Measurements from ENCODE around the gene SLC25A53.

SLC25A53 gene

GRCh38 chrX:104156630-104157529, at the start of gene SLC25A53:
TSS of gene SLC25A53 (minus strand) at chrX:104157009. CDS start at chrX:104105257, 51,752 bp downstream.
- DNase-seq (ENCODE audit: low read depth in 2 of 2) = peak; percentile 52 to 56

GRCh38 chrX:104205548-104205947, 48.7 kb upstream of the SLC25A53 start:
- no peak for DNase-seq (ENCODE audit: low read depth in 2 of 2)

GRCh38 chrX:104195489-104196084, 38.8 kb upstream of the SLC25A53 start:
- DNase-seq (ENCODE audit: low read depth in 2 of 2) = no peak

- DNase-seq (ENCODE audit: low read depth in 2 of 2) = no peak
Measured at GRCh38 chrX:104195013-104195412, 38.2 kb upstream of the SLC25A53 start.

GRCh38 chrX:104193485-104193884, 36.7 kb upstream of the SLC25A53 start:
- no peak for DNase-seq (ENCODE audit: low read depth in 2 of 2)

- DNase-seq (ENCODE audit: low read depth in 2 of 2) = no peak
Measured at GRCh38 chrX:104189837-104190236, 33.0 kb upstream of the SLC25A53 start.

- no peak for DNase-seq (ENCODE audit: low read depth in 2 of 2)
Measured at GRCh38 chrX:104187931-104188330, 31.1 kb upstream of the SLC25A53 start.

GRCh38 chrX:104183685-104184084, 26.9 kb upstream of the SLC25A53 start:
- DNase-seq (ENCODE audit: low read depth in 2 of 2) = no peak

- DNase-seq (ENCODE audit: low read depth in 2 of 2) = no peak
Measured at GRCh38 chrX:104173841-104174240, 17.0 kb upstream of the SLC25A53 start.

- DNase-seq (ENCODE audit: low read depth in 2 of 2) = no peak
Measured at GRCh38 chrX:104172788-104173187, 16.0 kb upstream of the SLC25A53 start.

GRCh38 chrX:104172121-104172520, 15.3 kb upstream of the SLC25A53 start:
- DNase-seq (ENCODE audit: low read depth in 2 of 2) = no peak

GRCh38 chrX:104168127-104168526, 11.3 kb upstream of the SLC25A53 start:
- DNase-seq (ENCODE audit: low read depth in 2 of 2) = no peak

GRCh38 chrX:104166735-104167436, 10.1 kb upstream of the SLC25A53 start:
- DNase-seq (ENCODE audit: low read depth in 2 of 2) = no peak

GRCh38 chrX:104165894-104166734, 9.3 kb upstream of the SLC25A53 start, which contains the start of gene FAM199X:
TSS of gene FAM199X (plus strand) at chrX:104166453. CDS start at chrX:104166786, 333 bp downstream.
- peak; percentile 61 to 62 for DNase-seq (ENCODE audit: low read depth in 2 of 2)

- no peak for DNase-seq (ENCODE audit: low read depth in 2 of 2)
Measured at GRCh38 chrX:104151037-104151436, 5.8 kb downstream of the SLC25A53 start.

- no peak for DNase-seq (ENCODE audit: low read depth in 2 of 2)
Measured at GRCh38 chrX:104141087-104141760, 15.6 kb downstream of the SLC25A53 start.

GRCh38 chrX:104137496-104137895, 19.3 kb downstream of the SLC25A53 start:
- DNase-seq (ENCODE audit: low read depth in 2 of 2) = no peak

- DNase-seq (ENCODE audit: low read depth in 2 of 2) = peak; percentile 50 to 60
Measured at GRCh38 chrX:104136241-104137019, 20.4 kb downstream of the SLC25A53 start.

- no peak for DNase-seq (ENCODE audit: low read depth in 2 of 2)
Measured at GRCh38 chrX:104135677-104136076, 21.1 kb downstream of the SLC25A53 start.

All from fibroblast of skin of left quadriceps (primary cell).